Measurements from ENCODE around the gene ZNHIT2. TPM values are rescaled to one million over a fixed set of nuclear protein-coding genes. Genes with fewer than 3 reads are reported as not detected.
A peak's percentile ranks its signal among the peaks of the same experiment; 100 is the strongest.

Gene ZNHIT2
- total RNA-seq, 1 experiment from 2014 or later, result 42.9 TPM

DNA sequence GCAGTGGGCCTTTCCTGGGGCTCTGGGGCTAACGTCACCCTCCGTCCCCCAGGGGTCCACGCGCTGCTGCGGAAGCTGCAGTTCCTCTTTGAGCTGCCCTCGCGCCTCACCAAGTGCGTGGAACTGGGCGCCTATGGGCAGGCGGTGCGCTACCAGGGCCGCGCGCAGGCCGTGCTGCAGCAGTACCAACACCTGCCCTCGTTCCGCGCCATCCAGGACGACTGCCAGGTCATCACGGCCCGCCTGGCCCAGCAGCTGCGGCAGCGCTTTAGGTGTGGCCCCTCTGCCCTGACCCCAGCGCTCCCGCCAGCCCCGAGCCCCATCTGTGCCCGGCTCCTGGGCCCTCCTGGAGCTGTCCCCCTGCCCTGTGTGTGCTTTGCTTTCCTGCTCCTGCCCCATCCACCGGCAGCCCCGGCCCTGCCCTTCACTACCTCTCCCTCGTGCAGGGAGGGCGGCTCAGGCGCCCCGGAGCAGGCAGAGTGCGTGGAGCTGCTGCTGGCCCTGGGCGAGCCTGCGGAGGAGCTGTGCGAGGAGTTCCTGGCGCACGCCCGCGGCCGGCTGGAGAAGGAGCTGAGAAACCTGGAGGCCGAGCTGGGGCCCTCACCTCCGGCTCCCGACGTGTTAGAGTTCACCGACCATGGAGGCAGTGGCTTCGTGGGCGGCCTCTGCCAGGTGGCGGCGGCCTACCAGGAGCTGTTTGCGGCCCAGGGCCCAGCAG lies 9.6 kb downstream of the ZNHIT2 start:
- no peak for DNase-seq (ENCODE audit: low read depth)

DNA sequence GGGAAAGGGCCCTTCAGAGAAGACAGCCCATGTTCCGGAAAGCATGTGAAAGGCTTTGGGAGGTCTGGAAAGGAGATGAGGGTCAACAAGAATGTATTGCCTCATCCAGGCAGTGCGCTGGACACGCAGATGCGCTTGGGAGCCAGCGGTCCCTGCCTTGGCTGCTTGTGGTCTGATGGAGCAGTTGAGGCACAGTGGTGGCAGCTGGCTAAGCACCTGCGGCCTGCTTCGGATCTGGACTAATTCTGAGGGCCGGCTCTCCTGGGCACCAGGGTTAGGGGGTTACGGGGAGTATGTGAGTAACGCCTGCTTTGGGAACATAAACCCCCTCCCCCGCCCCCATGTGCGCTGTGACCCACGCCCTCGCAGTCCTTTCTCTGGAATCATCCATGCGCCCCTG lies 10.4 kb downstream of the ZNHIT2 start:
- DNase-seq (ENCODE audit: low read depth), result no peak

DNA sequence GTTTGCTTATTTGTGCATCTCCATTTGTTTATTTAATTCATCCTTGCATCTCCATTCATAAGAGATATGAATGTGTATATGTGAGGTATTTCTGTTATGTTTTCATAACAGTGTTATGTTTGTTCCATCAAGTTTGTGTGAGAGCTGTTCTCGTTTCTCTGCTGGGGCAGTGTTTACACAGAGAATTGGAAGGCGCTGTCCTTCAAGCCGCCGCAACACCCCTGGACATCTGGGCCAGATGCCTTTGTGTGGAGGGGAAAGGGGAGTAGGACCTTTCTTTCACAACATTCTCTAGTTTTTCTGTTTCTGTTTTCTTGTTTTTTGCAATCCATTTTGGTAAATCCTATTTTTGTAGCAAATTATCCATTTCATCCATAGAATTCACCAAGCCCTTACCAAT lies 12.9 kb downstream of the ZNHIT2 start:
- DNase-seq (ENCODE audit: low read depth), result no peak

DNA sequence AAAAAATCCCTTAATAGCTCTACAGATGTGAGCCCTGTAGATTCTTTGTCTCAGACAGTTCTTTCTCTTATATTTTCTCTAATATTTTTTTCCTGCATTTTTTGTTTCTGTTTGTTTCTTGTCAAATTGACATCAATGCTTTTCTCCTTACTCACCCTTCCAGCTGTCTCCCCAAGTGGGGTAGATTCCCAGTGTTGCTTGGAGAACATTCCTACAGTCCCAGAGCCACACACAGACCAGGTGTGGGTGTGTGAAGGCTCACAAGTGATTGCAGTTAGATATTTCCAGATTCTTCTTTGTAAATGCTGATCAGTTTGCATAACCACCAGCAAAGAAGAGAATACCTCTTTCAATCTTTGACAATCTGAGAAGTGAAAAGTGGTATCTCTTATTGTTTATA lies 14.0 kb downstream of the ZNHIT2 start:
- no peak for DNase-seq (ENCODE audit: low read depth)

DNA sequence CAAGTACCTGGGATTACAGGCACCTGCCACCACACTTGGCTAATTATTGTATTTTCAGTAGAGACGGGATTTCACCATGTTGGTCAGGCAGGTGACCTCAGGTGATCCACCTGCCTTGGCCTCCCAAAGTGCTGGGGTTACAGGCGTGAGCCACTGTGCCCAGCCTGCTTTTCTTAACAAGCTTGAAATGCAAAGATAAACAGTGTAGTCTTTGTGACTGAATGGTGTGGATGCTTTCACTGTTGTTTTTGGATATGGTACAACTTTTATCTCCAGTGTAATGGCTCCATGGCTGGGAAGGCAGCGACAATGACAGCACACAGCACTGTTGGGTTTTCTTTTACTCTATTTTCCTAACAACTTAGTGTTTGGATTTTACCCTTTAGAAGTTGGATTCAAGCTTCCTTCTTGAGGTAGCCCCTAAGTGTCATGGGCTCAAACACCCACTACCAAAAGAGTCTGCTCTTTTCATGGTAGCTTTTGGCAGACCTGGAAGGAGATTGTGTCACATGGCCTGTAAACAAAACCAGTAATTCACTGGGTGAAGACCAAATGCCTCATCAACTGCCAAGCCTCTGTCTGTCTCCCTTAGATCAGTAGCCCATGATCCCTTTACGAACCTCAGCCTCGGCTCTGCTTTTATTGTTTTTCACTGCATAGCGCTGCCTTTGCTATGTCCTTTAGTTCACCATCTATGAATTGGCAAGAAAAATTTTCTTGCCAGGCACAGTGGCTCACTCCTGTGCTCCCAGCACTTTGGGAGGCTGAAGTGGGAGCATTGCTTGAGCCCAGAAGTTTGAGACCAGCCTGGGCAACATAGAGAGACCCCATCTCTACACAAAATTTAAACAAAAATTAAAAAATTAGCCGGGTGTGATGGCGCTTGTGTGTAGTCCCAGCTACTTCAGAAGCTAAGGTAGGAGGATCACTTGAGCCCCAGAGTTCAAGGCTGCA lies 15.1 kb downstream of the ZNHIT2 start:
- DNase-seq (ENCODE audit: low read depth), result no peak

DNA sequence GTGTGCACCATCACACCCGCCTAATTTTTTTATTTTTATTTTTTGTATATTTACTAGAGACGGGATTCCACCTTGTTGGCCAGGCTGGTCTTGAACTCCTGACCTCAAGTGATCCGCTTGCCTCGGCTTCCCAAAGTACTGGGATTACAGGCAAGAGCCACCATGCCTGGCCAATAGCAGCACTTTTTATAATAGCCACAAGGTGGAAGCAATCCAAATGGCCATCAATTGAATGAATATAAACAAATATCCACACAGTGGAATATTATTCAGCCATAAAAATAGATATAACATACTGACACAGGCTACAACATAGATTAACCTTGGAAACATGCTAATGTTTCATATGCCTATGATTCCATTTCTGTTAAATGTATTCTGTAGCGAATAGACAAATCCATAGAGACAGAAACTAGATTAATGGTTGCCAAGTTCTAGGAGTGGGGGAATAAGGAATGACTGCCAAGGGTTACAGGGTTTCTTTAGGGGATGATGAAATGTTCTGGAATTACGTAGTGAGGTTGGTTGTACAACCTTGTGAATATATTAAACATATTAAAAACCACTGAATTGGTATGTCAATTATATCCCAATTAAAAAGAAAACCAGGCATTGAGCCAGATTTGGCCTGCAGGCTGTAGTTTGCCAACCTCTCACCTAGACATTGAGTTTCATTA lies 16.7 kb downstream of the ZNHIT2 start:
- no peak for DNase-seq (ENCODE audit: low read depth)

DNA sequence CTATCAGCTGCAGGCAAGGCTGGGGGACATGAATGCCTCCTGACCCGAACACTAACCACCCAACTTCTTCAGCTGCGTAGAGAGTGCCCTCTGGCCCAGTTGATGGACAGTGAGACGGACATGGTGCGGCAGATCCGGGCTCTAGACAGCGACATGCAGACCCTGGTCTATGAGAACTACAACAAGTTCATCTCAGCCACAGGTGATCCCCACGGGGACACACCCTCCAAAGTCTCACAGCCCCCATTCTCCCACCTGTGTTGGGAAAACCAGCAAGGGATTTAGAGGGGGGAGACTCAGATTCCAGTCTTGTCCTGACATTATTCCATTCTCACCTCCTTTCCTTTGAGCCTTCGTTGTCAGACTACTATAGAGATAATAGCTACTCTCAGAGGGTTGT lies 20.6 kb downstream of the ZNHIT2 start:
- no peak for DNase-seq (ENCODE audit: low read depth)

DNA sequence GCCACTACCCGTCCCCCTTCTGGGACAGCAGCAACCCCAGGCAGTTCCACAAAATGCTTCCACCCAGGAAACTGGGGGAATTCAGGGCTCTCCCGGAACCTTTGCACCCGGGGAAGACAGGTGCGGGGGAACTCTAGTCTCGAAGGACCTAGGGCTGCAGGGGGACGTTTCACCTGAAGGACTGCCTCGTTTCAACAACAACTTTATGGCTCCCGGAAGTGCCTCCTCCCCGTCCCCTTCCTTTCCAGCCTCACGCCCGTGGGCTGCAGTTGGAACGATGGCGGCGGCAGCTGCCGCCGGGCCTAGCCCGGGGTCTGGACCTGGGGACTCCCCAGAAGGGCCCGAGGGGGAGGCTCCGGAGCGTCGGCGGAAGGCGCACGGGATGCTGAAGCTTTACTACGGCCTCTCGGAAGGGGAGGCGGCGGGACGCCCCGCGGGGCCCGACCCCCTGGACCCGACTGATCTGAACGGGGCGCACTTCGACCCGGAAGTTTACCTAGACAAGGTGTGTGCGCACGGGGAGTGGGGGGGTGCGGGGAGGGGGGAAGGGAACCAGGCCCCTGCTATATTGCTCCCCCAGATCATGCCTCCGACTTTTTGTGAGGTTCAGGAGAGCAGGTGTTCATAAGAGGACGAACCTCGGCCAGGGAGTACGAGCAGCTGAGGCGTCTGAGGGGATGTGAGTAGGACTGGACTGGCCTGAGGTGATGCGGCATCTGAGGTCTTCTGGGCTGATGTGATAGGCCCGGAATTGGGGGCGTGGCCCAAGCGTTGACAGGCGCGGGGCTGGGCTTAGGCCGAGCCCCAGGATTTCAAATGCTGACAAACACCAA lies 21.3 kb downstream of the ZNHIT2 start, which contains the start of gene VPS51:
VPS51 (plus strand) TSS at position 241 of the 833 bp plus-strand sequence; CDS start at position 278, 37 bp downstream.
- peak; percentile 83 for DNase-seq (ENCODE audit: low read depth)

DNA sequence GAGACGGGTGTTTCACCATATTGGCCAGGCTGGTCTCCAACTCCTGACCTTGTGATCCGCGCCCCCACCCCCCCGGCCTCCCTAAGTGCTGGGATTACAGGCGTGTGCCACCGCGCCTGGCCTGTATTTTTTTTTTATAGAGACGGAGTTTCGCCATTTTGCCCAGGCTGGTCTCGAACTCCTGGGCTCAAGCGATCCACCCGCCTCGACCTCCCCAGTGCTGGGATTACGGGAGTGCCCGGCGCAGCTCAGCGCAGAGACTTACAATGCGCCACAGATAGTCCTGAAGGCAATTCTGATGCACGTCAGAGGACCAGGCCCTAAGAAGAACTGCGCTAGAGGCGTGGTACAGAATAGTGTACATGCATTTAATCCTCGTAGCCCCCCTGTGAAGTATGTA lies 22.1 kb downstream of the ZNHIT2 start:
- DNase-seq (ENCODE audit: low read depth), result no peak

DNA sequence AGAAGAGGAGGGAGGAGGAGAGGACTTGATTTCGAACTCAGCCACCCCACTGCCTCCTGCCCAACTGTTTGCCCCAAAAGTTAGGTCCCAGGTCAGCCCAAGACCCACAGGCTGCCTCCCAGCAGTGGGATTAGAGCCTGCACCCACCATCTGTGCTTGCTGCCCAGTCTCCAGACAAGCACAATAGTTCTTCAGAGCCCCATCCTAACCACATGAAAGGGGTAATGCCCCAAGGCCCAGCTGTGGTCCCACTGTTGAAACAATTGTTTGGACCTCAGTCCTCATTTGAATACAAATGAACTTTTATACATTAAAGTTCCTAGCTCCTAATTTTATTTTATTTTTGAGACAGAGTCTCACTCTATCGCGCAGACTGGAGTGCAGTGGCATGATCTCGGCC lies 26.9 kb downstream of the ZNHIT2 start:
- DNase-seq (ENCODE audit: low read depth), result no peak

DNA sequence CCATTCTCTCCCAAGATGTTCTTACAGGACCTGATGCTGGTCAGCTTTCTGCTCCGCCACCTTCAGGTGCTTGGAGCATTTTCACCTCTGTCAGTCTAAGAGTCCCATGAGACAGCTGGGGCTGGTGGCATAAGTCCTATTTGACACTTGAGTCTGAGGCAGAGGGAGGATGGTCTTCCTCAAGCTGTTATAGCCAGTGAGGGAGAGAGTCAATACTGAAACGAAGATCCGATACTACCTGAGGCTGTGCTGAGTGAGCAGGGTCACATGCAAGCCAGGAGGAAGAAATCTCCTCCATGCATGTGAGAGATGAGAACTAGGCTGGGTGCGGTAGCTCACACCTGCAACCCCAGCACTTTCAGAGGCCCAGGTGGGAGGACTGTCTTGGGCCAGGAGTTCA lies 27.9 kb downstream of the ZNHIT2 start:
- no peak for DNase-seq (ENCODE audit: low read depth)

DNA sequence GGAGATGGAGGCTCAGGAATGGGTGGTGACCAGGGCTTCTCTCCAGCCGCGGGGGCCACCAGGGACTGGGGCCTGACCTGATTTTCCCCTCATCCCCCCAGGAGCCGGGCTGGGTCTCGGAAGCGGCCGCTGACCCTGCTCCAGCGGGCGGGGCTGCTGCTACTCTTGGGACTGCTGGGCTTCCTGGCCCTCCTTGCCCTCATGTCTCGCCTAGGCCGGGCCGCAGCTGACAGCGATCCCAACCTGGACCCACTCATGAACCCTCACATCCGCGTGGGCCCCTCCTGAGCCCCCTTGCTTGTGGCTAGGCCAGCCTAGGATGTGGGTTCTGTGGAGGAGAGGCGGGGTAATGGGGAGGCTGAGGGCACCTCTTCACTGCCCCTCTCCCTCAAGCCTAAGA lies 29.7 kb downstream of the ZNHIT2 start:
- no peak for DNase-seq (ENCODE audit: low read depth)

DNA sequence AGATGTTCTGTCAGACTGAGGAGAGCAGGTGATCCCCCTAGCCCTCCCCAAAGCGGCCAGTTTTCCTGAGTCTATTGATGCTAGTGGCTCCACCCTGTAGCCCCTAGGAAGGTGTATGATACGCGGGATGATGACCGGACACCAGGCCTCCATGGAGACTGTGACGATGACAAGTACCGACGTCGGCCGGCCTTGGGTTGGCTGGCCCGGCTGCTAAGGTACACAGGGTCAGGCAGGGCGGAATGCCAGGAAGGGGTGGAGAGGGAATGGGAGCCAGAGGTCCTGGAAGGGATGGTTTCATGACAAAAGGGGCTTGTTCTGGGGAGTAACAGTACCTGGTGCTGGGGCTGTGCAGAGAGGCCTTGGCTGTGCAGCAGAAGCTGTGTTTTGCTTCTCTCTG lies 30.3 kb downstream of the ZNHIT2 start:
- no peak for DNase-seq (ENCODE audit: low read depth)

DNA sequence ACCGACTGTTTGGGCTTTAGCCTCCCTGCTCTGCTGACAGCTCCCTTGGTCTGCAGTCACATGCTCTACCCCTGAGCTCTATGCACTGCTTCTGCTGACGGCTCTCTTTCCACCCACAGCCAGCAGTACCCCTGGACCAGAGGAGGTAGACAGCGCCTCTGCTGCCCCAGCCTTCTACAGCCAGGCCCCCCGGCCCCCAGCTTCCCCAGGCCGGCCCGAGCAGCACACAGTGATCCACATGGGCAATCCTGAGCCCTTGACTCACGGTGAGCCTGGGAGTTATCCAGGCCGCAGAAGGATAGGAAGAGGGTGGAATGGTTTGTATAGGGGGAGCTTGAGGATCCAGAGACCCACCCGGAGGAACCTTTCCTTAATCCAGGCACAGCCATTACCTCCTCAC lies 30.7 kb downstream of the ZNHIT2 start:
- no peak for DNase-seq (ENCODE audit: low read depth)

DNA sequence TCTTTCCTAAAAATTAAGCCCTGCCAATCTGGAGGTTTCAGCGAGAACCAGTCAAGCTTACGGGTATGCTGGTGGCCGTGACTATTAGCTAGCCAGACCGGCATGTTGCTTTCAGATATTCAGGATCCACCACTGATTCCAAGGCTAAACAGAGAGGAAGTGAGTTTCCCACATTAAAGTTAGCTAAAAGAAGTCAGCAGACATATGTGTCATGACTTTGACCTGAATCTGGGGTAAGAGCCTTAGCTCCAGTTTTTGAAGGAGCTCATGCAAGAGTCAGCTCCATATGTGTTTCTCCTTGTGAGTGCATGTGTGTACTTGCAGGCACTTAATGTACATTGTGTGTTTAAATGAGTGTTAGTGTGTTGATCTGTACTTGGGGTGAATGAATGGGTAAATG lies 32.1 kb downstream of the ZNHIT2 start:
- DNase-seq (ENCODE audit: low read depth), result no peak

DNA sequence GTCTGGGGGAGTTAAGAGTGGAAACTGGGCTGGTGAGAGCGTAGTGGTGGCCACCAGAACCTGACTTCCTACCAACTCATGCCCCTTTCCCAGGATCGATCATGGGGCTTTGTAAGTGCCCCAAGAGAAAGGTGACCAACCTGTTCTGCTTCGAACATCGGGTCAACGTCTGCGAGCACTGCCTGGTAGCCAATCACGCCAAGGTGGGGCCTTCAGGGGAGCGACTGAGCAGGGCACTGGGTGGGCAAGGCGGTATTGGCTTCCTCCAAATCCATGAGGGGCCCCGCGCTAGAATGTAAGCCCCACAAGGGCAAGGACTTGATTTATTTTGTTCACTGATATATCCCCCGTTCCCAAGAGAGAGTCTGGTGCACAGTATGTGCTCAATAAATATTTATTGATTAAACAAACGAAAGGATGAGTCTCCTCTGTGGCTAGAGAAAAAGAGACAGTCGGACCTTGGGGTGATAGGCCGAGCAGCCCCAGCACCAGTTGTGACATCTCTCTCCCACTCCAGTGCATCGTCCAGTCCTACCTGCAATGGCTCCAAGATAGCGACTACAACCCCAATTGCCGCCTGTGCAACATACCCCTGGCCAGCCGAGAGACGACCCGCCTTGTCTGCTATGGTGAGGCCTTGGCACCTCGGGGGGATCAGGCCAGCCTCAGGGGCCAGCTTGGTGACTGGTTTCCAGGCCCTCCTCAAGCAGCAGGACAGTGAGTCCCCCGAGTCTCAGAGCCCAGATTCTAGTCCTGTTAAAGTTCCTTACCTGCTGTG lies 32.7 kb downstream of the ZNHIT2 start:
- no peak for DNase-seq (ENCODE audit: low read depth)

DNA sequence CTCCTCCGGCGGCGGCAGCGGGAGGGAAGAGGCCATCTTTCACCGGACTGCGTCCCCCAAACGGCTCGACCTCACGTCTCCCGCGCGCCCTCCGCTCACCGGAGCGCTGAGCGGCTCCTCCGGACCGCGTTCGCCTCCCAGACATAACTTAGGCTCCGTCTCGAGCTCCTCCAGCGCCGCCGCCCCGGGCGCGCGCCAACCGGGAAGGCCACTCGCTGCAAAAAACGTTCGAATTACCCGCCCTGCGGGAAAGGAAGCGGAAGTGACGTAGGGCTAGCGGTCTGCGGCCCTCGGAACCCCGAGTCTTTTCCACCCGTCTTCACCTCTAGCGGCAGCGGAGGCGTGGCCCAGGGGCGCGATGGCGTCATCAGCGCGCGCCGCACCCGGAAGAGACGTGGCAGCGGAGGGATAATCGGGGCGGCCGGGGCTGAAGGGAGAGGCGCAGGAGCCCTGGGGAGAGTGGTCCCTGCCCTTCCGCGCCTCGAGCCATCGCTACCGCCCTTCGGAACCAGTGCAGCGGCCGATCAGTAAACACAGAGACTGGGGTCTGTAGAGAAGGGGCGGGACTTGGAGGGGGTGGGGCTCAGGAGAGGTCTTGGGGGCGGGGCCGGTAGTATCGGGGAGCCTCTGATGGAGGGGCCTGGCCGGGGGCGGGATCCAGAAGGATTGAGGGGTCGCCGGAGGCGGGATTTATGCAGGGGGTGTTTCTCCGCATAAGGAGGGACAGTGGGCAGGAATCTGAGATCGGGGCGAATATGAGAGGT lies 33.5 kb downstream of the ZNHIT2 start, which contains the start of the genes CDCA5 and ZFPL1:
CDCA5 (minus strand) TSS at position 207 of the 764 bp plus-strand sequence; CDS start at position 145, 62 bp downstream.
ZFPL1 (plus strand) TSS at position 389 of the 764 bp plus-strand sequence. CDS start 477 bp downstream, outside the sequence.
- peak; percentile 92 for DNase-seq (ENCODE audit: low read depth)

DNA sequence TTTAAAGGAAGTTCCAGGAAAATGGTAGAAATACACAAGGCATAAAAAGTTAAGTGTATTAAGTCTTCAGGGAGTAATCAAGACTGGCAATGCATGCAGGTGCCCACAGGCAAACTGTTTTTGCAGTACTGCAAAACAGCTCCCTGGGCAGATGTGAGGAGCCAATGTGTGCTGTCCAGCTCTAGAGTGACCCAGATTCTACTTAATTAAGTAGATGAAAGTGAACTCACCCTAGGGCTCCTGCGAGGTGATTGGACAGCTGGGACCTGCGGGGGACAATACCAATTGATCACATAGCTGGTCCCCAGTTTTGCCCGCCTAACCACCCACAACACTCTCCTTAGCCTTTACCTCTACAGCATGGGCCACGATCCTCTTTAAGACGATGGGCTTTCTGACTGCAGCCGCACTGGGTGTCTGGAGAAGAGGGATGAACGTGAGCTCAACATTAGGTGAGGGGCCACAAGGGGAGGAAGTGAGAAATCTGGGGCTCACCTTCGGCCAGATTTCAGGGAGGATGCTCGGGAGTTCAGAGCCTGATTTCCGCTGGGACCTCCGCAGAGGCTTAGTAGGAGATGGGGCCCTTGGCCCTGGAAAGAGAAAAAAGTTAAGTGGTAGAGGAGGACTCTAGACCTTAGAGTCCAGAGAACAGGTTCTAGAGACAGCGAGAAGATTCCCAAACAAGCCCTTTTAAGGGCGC lies 34.2 kb downstream of the ZNHIT2 start:
- no peak for DNase-seq (ENCODE audit: low read depth)

Measured in HT1080 (cell line).